PC-3 (cell line): Measurements from ENCODE around the gene CKAP5.

ENCODE experiments used
- EZH2 ChIP-seq: fragments of 300-600 bp; sonication (generic); IDR thresholded peaks from one replicate; pipeline ENCODE4 v1.6.1; 2017; ENCODE audit warnings: antibody characterized with exemption, mild to moderate bottlenecking, low read length; ENCODE audit not compliant: unreplicated experiment
- EZH2phosphoT487 ChIP-seq: fragments of 300-600 bp; sonication (generic); IDR thresholded peaks from 2 replicates; pipeline ENCODE4 v1.6.1; 2018; ENCODE audit warnings: mild to moderate bottlenecking, antibody characterized with exemption, low read length, borderline replicate concordance
- TF ChIP-seq, protein P1 (sequence below): fragments of 300-600 bp; sonication (generic); conservative IDR thresholded peaks from 2 replicates; pipeline ENCODE4 v1.5.1; 2017; ENCODE audit warnings: antibody characterized with exemption, low read depth, mild to moderate bottlenecking, low read length

DNA sequence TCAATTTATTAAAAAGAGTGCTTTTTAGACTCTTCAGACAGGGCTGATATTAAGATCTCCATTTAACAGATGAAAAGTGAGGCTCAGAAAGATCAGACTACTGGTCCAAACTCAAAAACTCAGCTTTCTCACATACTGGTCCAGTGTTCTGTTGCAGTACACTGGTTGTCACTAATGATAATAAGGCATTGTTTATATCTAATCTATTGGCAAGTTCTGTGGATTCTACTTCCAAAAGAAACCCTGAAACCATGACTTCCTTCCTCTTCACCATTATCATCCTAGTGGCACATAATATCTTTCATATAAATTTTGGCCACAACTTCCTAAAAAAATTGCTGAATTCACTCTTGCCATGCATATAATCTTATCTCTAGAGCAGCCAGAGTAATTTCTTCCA lies 90.1 kb downstream of the CKAP5 start:
- TF ChIP-seq, protein P1, sequence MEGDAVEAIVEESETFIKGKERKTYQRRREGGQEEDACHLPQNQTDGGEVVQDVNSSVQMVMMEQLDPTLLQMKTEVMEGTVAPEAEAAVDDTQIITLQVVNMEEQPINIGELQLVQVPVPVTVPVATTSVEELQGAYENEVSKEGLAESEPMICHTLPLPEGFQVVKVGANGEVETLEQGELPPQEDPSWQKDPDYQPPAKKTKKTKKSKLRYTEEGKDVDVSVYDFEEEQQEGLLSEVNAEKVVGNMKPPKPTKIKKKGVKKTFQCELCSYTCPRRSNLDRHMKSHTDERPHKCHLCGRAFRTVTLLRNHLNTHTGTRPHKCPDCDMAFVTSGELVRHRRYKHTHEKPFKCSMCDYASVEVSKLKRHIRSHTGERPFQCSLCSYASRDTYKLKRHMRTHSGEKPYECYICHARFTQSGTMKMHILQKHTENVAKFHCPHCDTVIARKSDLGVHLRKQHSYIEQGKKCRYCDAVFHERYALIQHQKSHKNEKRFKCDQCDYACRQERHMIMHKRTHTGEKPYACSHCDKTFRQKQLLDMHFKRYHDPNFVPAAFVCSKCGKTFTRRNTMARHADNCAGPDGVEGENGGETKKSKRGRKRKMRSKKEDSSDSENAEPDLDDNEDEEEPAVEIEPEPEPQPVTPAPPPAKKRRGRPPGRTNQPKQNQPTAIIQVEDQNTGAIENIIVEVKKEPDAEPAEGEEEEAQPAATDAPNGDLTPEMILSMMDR: no peak
- TF ChIP-seq EZH2phosphoT487 (no peak), EZH2 (no peak)
